ENCODE measurements around the gene SH2D3A.

- TF ChIP-seq EZH2 (IDR thresholded peaks at IDR 0.05; ENCODE audit: low read depth, unreplicated experiment): no peak
- no peak for TF ChIP-seq CREB1 (CRISPR knock-in tag; IDR thresholded peaks at IDR 0.05; ENCODE audit: low read depth)
Measured at GRCh38 chr19:6753178-6754031, 13.8 kb downstream of the SH2D3A start.

Measured in GM23338 (cell line).